ENCODE measurements around the gene ITPA.

DNA sequence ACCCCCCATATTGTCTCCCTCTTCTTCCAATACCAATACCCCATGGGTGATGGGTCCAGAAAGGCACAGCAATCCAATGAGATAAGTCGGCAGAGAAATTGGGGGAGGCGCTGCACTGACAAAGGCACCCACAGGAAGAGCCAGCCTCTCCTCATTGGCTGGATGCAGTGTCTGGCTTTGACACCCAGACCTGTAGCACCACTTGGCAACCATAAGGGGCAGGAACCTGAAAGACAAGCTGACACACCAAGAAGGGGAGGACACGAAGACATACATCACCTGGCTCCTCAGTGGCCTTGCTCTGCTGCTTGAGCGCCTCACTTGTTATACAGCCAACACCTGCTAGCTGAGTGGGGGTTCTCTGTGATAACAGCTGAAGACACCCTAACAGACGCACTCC is 49.1 kb downstream of the ITPA start:
- TF ChIP-seq, protein P1, sequence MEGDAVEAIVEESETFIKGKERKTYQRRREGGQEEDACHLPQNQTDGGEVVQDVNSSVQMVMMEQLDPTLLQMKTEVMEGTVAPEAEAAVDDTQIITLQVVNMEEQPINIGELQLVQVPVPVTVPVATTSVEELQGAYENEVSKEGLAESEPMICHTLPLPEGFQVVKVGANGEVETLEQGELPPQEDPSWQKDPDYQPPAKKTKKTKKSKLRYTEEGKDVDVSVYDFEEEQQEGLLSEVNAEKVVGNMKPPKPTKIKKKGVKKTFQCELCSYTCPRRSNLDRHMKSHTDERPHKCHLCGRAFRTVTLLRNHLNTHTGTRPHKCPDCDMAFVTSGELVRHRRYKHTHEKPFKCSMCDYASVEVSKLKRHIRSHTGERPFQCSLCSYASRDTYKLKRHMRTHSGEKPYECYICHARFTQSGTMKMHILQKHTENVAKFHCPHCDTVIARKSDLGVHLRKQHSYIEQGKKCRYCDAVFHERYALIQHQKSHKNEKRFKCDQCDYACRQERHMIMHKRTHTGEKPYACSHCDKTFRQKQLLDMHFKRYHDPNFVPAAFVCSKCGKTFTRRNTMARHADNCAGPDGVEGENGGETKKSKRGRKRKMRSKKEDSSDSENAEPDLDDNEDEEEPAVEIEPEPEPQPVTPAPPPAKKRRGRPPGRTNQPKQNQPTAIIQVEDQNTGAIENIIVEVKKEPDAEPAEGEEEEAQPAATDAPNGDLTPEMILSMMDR (conservative IDR thresholded peaks at IDR 0.05; ENCODE audit: low read depth, low read length) = no peak
- TF ChIP-seq EZH2phosphoT487 (IDR thresholded peaks at IDR 0.05; ENCODE audit: borderline replicate concordance, low read length) = no peak

All from PC-3 (cell line).